ENCODE results near the gene ZNF423. TPM values are rescaled to one million over a fixed set of nuclear protein-coding genes. Genes with fewer than 3 reads are reported as not detected.
A peak's percentile ranks its signal among the peaks of the same experiment; 100 is the strongest.

The ZNF423 gene
- polyA plus RNA-seq, 1 of the 3 experiments (the other 2 are of a cell fraction), result 1.2 TPM

- CTCF ChIA-PET, result interaction anchor here (0.6 to 4.7 kb wide), 18 partner anchors 11 to 468 kb away, joined by 3 to 52 read pairs (median 4); no protein-coding TSS in a partner anchor
- H2AFZ ChIP-seq (ENCODE audit: low read depth), result no peak overlapping the region
Observed at GRCh38 chr16:49875806-49876715, 20.1 kb upstream of the ZNF423 start.

More at GRCh38 chr16:49875806-49876715, 20.1 kb upstream of the ZNF423 start:
- H3K4me1 ChIP-seq (ENCODE audit: control insufficient read depth in 1 of 2, insufficient read depth in 2 of 2, low read depth in 1 of 2, low read length in 1 of 2), result no peaks in the 10 kb centered on the region
- POLR2A ChIA-PET, result interaction anchor here (0.5 kb wide), 1 partner anchor 32 kb away, joined by 3 read pairs; no protein-coding TSS in a partner anchor
- no peaks in the 10 kb centered on the region for H4K20me1 ChIP-seq (ENCODE audit: insufficient read depth)
- no peak for TF ChIP-seq TCF12 (IDR thresholded peaks at IDR 0.05)
- TF ChIP-seq ZBTB33 (IDR thresholded peaks at IDR 0.05; ENCODE audit: borderline replicate concordance, low read depth), result no peak
- no peak for TF ChIP-seq FOXM1 (IDR thresholded peaks at IDR 0.05; ENCODE audit: low read depth)
- TF ChIP-seq MAX (IDR thresholded peaks at IDR 0.05; ENCODE audit: low read depth), result no peak
- TF ChIP-seq CHD2 (IDR thresholded peaks at IDR 0.05; ENCODE audit: low read length, partially characterized antibody), result no peak
- no peak for TF ChIP-seq CTCF (IDR thresholded peaks at IDR 0.05)
- no peak for TF ChIP-seq TEAD4 (IDR thresholded peaks at IDR 0.05; ENCODE audit: borderline replicate concordance, insufficient read depth)
- no peak for TF ChIP-seq IRF3 (IDR thresholded peaks at IDR 0.05; ENCODE audit: low read depth, low read length)
- TF ChIP-seq NRF1 (IDR thresholded peaks at IDR 0.05; ENCODE audit: low read depth, low read length), result no peak
- TF ChIP-seq MXI1 (IDR thresholded peaks at IDR 0.05; ENCODE audit: low read depth, low read length), result no peak
- TF ChIP-seq GATA2 (CRISPR knock-in tag; IDR thresholded peaks at IDR 0.05), result no peak
- no peak for TF ChIP-seq RAD21 (IDR thresholded peaks at IDR 0.05; ENCODE audit: low read length)
- TF ChIP-seq USF2 (IDR thresholded peaks at IDR 0.05; ENCODE audit: borderline replicate concordance, low read depth, low read length), result no peak
- TF ChIP-seq NFIC (IDR thresholded peaks at IDR 0.05; ENCODE audit: borderline replicate concordance), result no peak
- TF ChIP-seq USF1 (IDR thresholded peaks at IDR 0.05; ENCODE audit: borderline replicate concordance, low read depth), result no peak
- 82% methylated on average over 44 of the region's 45 CpGs for WGBS (ENCODE audit: low lambda C conversion rate)
- peak overlapping the region in 1 of 2 experiments; percentile 51; a peak in 1 of 4 replicates for H3K4me3 ChIP-seq (ENCODE audit: low read depth in 2 of 2, low read length in 1 of 2)
- H3K79me2 ChIP-seq (ENCODE audit: insufficient read depth), result no peaks in the 10 kb centered on the region
- H3F3A ChIP-seq (replicated peaks; ENCODE audit: insufficient read depth), result no peaks in the 10 kb centered on the region
- no peak overlapping the region for H3K4me2 ChIP-seq
- H3K27ac ChIP-seq (ENCODE audit: low read depth in 2 of 2, low read length in 1 of 2), result no peak overlapping the region
- H3K9ac ChIP-seq, result no peak overlapping the region
- H3K36me3 ChIP-seq (replicated peaks in 1 of 2; ENCODE audit: control insufficient read depth in 1 of 2, insufficient read depth in 2 of 2, low read length in 1 of 2), result no peaks in the 10 kb centered on the region
- H3K27me3 ChIP-seq (ENCODE audit: insufficient read depth), result no peaks in the 10 kb centered on the region; the same call in none of the 2 replicates
- no peak for DNase-seq
- H3K9me3 ChIP-seq, result no peaks in the 10 kb centered on the region
- H3K9me2 ChIP-seq, result no peaks in the 10 kb centered on the region
